Right atrium auricular region (tissue), 2 donors: ENCODE data around the gene PCDHA5. TPM values are rescaled to one million over a fixed set of nuclear protein-coding genes. Genes with fewer than 3 reads are reported as not detected.
"Not testable (repeated sequence)": the region's sequence is repeated elsewhere in the genome, so short reads cannot be mapped to it uniquely, and the experiment has no call there.

ENCODE experiments used
- DNase-seq: peaks from one replicate; pipeline ENCODE4 v3.0.0-alpha.2; 2019; ENCODE audit warnings: low spot score
- H3K27ac ChIP-seq, 2 donors: fragments of 200-600 bp; sonication (generic); 1 replicate in 1 of 2; 2 replicates in 1 of 2; pipeline ENCODE4 v1.5.1; 2016 to 2019
- H3K27me3 ChIP-seq, 2 donors: fragments of 200-600 bp; sonication (generic); one replicate each; pipeline versions ENCODE4 v1.5.1 to v1.6.0; 2017 to 2019
- H3K36me3 ChIP-seq: fragments of 200-600 bp; sonication (generic); one replicate; pipeline ENCODE4 v1.5.1; 2016
- H3K4me1 ChIP-seq, 2 donors: fragments of 200-600 bp; sonication (generic); one replicate each; pipeline versions ENCODE4 v1.5.1 to v1.6.0; 2017 to 2019
- H3K4me3 ChIP-seq, 2 donors: fragments of 200-600 bp; sonication (generic); 1 replicate in 1 of 2; 2 replicates in 1 of 2; pipeline ENCODE4 v1.5.1; 2017 to 2019; ENCODE audit warnings: mild to moderate bottlenecking in 1 of 2, moderate library complexity in 1 of 2
- H3K9me3 ChIP-seq, 2 donors: fragments of 200-600 bp; sonication (generic); one replicate each; pipeline ENCODE4 v1.5.1; 2019
- total RNA-seq, 2 donors: library from RNA; depleted of rRNA; stranded (reverse); fragments of >200 nt; gene quantifications; one replicate each; pipeline ENCODE4 v1.1.0, GENCODE V29; 2016
- TF ChIP-seq, protein P1 (sequence below), 2 donors: fragments of 200-600 bp; sonication (generic); IDR thresholded peaks; one replicate each; pipeline ENCODE4 v1.5.1; 2019; ENCODE audit warnings: antibody characterized with exemption in 2 of 2

PCDHA5 gene
- total RNA-seq, 2 donors from 2014 or later = 0.16 TPM; not detected in 1

DNA sequence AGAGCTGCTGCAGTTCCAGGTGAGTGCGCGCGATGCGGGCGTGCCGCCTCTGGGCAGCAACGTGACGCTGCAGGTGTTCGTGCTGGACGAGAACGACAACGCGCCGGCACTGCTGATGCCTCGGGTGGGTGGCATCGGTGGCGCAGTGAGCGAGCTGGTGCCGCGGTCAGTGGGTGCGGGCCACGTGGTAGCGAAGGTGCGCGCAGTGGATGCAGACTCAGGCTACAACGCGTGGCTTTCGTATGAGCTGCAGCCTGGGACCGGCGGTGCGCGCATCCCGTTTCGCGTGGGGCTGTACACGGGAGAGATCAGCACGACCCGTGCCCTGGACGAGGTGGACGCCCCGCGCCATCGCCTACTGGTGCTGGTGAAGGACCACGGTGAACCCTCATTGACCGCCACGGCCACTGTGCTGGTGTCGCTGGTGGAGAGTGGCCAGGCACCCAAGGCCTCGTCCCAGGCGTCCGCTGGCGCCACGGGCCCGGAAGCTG, 18.6 kb upstream of the PCDHA5 start:
- DNase-seq = no peak
- H3K27ac ChIP-seq = no peak overlapping the region
- no peaks in the 10 kb centered on the region for H3K27me3 ChIP-seq

DNA sequence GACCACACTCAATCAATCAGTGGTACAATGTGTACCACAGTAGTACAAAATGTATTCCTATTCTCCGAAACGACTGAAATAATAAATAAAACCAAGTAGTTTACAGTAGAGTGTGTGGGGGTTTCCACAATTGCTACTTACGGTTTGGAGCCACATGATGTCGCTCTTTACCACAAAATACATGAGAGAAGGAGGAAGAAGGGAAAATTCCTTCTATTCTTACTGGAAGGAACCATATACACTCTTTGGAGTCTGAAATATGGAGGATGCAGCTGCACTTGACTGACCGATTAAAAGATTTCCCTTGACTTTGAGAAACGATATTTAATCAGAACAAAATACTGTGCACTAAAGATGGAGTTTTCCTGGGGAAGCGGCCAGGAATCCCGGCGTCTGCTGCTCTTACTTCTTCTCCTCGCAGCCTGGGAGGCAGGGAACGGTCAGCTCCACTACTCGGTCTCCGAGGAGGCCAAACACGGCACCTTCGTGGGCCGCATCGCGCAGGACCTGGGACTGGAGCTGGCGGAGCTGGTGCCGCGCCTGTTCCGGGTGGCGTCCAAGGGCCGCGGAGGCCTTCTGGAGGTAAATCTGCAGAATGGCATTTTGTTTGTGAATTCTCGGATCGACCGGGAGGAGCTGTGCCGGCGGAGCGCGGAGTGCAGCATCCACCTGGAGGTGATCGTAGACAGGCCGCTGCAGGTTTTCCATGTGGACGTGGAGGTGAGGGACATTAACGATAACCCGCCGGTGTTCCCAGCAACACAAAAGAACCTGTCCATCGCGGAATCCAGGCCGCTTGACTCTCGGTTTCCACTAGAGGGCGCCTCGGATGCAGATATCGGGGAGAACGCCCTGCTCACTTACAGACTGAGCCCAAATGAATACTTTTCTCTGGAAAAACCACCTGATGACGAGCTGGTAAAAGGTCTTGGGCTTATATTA, 14.3 kb upstream of the PCDHA5 start, which contains the start of gene PCDHA4:
Gene PCDHA4, plus strand, starts transcription at position 235 of the 942 bp plus-strand sequence.
- Histone ChIP-seq H3K4me3 (peak within 1 kb of the TSS in 1 of 2 donors; percentile 45), H3K27me3 (no peaks in the 10 kb centered on the region), H3K9me3 (peaks cover 5 to 42% of the 10 kb centered on the region in 2 donors), H3K27ac (no peak within 1 kb of the TSS), H3K4me1 (no peaks in the 10 kb centered on the region), H3K36me3 (no peaks in the 10 kb centered on the region)
- no peak for DNase-seq
- TF ChIP-seq, protein P1, sequence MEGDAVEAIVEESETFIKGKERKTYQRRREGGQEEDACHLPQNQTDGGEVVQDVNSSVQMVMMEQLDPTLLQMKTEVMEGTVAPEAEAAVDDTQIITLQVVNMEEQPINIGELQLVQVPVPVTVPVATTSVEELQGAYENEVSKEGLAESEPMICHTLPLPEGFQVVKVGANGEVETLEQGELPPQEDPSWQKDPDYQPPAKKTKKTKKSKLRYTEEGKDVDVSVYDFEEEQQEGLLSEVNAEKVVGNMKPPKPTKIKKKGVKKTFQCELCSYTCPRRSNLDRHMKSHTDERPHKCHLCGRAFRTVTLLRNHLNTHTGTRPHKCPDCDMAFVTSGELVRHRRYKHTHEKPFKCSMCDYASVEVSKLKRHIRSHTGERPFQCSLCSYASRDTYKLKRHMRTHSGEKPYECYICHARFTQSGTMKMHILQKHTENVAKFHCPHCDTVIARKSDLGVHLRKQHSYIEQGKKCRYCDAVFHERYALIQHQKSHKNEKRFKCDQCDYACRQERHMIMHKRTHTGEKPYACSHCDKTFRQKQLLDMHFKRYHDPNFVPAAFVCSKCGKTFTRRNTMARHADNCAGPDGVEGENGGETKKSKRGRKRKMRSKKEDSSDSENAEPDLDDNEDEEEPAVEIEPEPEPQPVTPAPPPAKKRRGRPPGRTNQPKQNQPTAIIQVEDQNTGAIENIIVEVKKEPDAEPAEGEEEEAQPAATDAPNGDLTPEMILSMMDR (IDR thresholded peaks at IDR 0.05) = peak in 1 of 2 donors; percentile 55

More for the DNA sequence above, 18.6 kb upstream of the PCDHA5 start:
- TF ChIP-seq, protein P1 (IDR thresholded peaks at IDR 0.05) = no peak
- H3K4me1 ChIP-seq = no peaks in the 10 kb centered on the region
- H3K9me3 ChIP-seq = peaks cover 5 to 59% of the 10 kb centered on the region in 2 donors
- H3K36me3 ChIP-seq = no peaks in the 10 kb centered on the region
- H3K4me3 ChIP-seq = no peak overlapping the region

DNA sequence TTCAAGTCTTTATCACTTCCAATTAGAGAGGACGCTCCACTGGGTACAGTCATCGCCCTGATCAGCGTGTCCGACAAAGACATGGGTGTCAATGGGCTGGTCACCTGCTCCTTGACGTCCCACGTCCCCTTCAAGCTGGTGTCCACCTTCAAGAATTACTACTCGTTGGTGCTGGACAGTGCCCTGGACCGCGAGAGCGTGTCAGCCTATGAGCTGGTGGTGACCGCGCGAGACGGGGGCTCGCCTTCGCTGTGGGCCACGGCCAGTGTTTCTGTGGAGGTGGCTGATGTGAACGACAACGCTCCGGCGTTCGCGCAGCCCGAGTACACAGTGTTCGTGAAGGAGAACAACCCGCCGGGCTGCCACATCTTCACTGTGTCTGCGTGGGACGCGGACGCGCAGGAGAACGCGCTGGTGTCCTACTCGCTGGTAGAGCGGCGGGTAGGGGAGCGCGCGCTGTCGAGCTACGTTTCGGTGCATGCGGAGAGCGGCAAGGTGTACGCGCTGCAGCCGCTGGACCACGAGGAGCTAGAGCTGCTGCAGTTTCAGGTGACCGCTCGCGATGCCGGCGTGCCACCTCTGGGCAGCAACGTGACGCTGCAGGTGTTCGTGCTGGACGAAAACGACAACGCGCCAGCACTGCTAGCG, 13.0 kb upstream of the PCDHA5 start:
- not testable (repeated sequence) for DNase-seq, H3K27me3 ChIP-seq, H3K27ac ChIP-seq, H3K36me3 ChIP-seq, H3K4me3 ChIP-seq, H3K4me1 ChIP-seq
- H3K9me3 ChIP-seq = peaks cover 0 to 29% of the 10 kb centered on the region in 2 donors

DNA sequence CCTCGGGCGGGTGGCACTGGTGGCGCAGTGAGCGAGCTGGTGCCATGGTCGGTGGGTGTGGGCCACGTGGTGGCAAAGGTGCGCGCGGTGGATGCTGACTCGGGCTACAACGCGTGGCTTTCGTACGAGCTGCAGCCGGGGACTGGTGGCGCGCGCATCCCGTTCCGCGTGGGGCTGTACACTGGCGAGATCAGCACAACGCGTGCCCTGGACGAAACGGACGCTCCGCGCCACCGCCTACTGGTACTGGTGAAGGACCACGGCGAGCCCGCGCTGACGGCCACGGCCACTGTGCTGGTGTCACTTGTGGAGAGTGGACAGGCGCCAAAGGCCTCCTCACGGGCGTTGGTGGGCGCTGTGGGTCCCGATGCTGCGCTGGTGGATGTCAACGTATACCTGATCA, 12.5 kb upstream of the PCDHA5 start:
- Histone ChIP-seq H3K4me1 (no peaks in the 10 kb centered on the region), H3K27me3 (no peaks in the 10 kb centered on the region), H3K4me3 (no peak overlapping the region), H3K27ac (no peak overlapping the region), H3K36me3 (no peaks in the 10 kb centered on the region), H3K9me3 (peaks cover 0 to 27% of the 10 kb centered on the region in 2 donors)
- DNase-seq = no peak
- TF ChIP-seq, protein P1 (IDR thresholded peaks at IDR 0.05) = no peak

DNA sequence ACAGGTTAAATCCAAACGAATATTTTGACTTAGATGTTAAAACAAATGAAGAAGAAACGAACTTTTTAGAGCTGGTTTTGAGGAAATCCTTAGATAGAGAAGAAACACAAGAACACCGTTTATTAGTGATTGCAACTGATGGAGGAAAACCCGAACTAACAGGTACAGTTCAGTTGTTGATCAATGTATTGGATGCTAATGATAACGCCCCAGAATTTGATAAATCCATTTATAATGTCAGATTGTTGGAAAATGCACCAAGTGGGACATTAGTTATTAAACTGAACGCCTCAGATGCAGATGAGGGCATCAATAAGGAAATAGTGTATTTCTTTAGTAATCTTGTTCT, 842 bp downstream of the PCDHA5 start:
- Histone ChIP-seq H3K36me3 (no peaks in the 10 kb centered on the region), H3K4me3 (no peak overlapping the region), H3K27me3 (no peaks in the 10 kb centered on the region), H3K4me1 (no peaks in the 10 kb centered on the region), H3K9me3 (peaks cover 0 to 36% of the 10 kb centered on the region in 2 donors), H3K27ac (no peak overlapping the region)
- DNase-seq = no peak
- TF ChIP-seq, protein P1 (IDR thresholded peaks at IDR 0.05) = no peak

DNA sequence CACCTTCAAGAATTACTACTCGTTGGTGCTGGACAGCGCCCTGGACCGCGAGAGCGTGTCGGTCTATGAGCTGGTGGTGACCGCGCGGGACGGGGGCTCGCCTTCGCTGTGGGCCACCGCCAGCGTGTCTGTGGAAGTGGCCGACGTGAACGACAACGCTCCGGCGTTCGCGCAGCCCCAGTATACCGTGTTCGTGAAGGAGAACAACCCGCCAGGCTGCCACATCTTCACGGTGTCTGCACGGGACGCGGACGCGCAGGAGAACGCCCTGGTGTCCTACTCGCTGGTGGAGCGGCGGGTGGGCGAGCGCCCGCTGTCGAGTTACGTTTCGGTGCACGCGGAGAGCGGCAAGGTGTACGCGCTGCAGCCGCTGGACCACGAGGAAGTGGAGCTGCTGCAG, 1.6 kb downstream of the PCDHA5 start:
- not testable (repeated sequence) for H3K27me3 ChIP-seq, H3K36me3 ChIP-seq, H3K4me1 ChIP-seq, H3K4me3 ChIP-seq, H3K27ac ChIP-seq, DNase-seq
- peaks cover 0 to 42% of the 10 kb centered on the region in 2 donors for H3K9me3 ChIP-seq
